ENCODE results near the gene DMD.
A peak's percentile ranks its signal among the peaks of the same experiment; 100 is the strongest.

The DMD gene

DNA sequence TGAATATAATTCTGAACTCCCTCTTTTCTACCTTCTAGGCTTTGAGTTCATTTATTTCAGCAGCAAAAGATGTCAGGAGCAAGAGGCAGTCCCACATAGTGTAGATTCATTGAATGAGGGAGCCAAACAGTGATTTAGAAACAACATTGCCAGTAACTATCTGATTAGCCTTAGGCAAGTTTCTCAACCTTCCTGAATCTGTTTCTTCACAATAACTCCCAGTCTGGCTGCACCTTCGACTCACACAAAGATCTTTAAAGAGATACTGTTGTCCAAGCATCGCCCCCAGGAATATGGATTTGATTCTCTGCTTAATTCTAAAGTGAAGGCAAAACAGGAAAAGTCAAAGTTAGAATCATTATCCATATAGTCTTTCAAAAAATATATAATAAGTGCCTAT, 1026.2 kb downstream of the DMD start:
- DNase-seq = no peak

DNA sequence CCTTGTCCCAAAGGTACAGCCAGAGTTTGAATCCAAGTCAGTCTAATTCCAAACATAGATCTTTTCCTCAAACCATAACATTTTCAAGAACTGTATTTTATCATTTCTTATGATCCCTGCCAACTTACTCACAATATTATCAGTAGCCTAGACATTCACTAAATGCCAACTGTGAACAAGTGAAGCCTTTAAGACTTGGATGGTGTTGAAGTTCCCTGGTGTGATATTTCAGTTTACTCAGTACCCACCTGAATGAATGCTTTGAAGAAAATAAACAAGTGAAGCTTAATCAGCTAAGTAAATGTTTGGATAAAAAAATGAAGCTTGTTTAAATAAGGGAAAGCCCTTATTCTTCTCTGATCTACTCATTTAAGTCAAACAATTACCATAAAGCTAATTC, 1028.3 kb downstream of the DMD start:
- DNase-seq = no peak

DNA sequence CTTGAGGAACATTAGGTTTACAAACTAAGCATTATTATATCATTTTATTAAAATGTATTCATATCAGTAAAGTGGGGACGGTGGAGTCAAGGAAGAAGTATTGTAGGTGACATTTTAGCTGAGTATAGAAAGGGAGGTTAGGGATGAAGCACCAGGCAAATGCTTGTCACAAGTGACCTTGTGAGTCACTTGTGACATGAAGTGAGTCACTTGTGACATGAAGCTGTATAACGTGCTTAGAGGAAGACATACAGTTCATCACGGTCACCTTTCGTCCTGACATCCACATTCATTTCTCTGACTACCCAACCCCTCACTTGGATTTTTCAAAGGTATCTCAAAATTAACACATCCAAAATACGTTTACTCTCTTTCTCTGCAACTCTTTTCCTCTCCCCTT, 1034.8 kb downstream of the DMD start:
- no peak for DNase-seq

DNA sequence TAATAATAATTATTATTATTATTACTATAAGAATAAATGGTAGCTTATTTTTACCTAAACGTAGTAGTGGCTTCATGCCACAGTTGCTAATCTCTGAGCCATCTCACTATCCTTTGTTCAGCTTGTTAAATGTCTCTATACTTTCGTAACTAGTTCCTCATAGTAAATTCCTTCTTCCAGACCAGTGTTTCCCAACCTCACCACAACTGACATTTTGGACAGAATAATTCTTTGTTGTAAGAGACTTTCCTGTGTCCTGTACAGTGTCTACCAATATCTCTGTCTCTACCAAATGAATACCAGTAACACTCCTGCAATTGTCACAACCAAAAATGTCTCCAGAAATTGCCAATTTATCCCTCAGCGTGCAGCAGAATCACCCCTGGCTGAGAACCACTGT, 1040.9 kb downstream of the DMD start:
- no peak for DNase-seq

DNA sequence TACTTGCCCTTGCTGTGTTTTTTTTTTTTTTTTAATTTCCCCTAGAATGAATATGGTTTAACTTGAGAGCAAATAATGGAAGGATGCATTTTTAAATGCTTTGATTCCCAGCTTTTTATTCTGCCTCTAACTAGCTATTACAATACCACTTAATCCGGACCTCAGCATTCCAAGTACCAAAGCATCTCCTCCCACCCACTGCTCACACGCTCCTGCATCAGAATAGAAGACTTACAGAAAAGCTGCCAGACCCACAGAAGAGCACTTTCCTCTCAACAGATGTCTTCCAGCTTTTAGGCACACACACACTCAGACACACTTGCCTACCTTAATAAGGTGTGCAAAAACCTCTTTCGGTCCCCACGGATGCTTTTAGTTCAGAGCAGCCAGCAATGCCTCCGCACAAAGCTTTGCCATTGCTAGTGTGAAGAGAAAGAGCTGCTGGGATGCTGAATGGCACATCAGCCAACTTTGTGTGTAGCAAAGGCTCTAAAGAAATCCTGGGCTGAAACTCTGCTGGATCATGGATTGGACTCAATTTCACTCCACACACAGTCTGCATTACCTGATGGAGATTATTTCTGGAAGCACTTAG, 1056.2 kb downstream of the DMD start:
- no peak for DNase-seq

DNA sequence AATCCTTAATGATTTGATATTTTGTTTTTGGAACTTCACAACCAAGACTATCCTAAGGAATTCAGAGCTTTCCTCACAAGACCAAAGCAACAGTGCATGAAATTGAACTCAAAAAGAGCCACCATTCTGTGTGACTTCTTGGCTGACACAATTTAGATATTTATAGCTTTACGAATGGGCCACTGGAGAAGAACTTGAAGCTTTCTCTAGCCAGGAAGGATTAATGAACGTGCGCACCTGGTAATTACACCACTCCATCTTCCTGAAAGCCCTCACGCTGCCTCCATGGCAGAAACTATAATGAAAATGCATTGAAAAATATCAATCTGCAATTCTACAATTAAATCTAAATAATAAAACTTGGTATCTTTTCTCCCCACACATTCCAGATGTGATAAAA, 1057.8 kb downstream of the DMD start:
- DNase-seq = no peak

DNA sequence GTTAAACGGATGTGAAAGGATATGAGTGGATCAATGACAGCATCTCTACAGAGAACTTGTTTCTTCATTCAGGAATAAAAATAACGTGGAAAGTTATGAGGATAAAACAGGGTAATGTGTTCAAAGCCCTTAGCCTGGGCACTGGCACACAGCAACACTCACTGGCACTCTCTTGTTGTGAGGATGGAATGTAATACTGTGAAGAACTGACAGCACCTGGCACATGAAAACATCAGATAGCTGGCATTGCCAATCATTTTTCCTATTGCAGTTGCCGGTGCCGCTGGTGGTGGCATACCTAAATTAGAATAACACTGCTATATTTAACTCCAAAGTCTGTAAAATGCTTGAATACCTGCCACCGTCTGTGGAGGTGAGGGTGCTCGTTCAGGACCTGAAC, 1061.2 kb downstream of the DMD start:
- no peak for DNase-seq

DNA sequence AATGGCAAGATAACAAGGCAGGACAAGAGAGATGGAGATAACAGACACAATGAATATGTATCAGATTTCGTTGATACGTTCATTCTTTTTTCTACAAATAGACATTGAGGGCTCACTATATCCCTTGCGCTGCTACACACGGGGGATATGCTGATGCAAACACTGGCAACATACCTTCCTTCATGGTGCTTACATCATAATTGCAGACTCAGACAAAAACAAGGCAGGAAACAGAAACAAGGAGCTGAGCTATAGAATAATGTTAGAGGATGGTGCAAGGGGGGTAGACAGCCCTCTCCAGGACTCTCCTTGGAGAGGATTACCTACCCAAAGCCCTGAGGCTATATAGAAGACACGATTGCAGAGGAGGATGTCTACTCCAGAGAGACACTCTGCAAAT, 1069.5 kb downstream of the DMD start:
- no peak for DNase-seq

DNA sequence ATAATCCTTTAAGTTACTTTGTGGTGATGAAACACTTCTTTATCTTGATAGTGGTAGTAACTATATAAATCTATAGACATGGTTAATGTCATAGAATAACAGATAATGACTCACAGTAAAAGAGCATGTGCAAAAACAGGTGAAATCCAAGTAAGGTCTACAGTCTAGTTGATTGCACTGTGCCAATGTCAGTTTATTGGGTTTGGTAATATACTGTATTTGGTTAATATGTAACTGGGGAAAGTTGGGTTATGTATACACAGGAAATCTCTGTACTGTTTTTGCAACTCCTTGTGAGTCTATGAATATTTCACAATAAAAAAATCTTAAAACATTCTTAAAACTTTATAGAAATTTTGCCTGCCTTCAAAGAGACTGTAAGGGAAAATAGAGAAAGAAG, 1071.9 kb downstream of the DMD start:
- DNase-seq = no peak

DNA sequence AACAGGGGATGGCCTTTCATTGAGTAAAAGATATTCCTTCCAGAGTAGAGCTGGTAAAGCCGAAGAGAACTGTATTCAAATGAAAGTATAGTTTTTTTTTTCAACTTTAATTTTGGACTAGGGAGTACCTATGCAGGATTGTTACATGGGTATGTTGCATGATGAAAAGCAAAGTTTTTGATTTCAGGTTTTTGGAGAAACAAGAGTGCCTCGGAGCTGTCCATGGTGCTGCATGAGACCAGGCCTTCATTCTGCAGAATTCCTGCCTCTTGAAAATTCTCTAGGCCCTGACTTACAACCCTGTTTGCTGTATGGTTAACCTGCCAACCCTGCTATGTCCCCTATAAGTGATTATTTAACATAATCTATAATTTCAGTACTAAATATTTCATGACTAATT, 1073.8 kb downstream of the DMD start:
- peak; percentile 17 for DNase-seq

DNA sequence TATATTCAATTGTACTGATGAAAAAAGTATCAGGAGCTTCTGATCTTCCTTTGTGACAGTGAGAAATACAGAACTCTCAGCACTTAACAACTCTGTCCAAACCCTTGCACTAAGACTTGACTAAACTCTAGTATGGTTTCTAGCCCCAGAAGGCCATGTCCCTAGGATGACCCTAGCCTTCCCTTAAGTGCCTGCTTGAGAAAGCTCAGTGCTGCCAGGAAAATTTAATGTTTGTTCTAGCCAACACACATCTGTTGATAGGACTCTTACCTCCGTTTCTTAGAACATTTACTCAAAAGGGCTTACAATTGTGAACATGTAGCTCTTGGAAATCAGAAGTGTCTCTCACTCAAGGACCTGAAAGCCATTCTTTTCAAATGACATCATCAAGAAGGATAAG, 1084.4 kb downstream of the DMD start:
- no peak for DNase-seq

DNA sequence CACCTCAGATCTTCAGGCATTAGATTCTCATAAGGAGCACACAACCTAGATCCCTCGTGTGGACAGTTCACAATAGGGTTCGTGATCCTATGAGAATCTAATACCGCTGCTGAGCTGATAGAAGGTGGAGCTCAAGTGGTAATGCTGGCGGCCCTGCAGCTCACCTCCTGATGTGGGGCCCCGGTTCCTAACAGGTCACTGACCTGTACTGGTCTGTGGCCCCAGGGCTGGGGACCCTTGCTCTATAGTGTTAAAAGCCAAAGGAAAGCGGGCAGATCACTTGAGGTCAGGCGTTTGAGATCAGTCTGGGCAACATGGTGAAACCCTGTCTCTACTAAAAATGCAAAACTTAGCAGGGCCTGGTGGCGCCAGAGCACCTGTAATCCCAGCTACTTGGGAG, 1092.5 kb downstream of the DMD start:
- no peak for DNase-seq

DNA sequence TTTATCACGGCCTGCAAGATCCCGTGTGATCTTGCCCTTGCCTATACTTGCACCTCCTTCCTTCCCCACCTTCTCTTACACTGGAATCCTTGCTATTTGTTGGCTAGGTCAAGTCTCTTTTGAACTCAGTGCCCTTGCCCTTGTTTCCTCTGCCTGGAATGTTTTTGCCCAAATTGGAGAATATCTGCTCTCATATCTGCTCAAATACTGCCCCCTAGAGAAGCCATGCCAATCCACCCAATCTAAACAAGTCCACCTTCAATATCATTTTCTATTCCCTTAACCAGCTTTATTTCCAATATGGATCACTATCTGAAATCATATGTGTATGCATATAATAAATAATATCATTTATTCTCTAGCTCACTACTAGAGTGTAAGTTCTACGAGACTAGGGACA, 1095.3 kb downstream of the DMD start:
- DNase-seq = no peak

DNA sequence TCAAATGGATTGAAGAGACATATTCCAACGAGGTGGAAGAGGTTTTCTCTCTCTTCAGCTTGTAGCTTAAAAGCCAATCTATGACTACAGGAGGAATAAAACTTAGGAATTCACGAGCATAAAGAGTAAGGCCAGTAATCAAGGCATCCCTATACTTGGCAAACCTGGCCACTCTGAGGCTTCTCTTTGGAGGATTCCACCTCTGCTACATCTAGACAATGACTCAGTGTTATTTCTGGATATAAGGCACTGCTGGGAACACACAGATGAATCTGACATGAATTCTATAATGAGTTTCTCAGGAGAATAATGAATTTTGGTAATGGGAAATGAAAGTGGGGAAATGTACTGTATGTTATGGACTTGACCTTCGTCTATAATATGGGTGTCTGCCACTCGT, 1123.7 kb downstream of the DMD start:
- DNase-seq = no peak

DNA sequence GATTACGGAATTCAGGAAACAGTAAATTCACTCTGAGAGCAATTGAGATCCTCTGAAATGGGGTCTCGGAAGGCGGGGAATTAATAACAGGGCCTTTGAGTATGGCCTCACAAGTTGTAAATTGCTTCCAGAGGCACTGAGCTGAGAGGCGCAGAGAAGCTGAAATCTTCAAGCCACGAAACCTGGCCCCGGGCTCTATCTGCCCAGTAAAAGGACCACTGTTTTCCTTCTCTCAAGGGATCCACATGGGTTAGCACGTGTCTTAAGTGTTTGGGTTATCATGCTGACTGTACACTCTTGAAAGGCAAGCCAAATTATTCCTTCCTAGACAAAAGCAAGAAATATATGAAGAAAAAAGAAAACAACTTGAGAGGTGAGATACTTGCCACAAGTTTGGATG, 1126.6 kb downstream of the DMD start:
- no peak for DNase-seq

DNA sequence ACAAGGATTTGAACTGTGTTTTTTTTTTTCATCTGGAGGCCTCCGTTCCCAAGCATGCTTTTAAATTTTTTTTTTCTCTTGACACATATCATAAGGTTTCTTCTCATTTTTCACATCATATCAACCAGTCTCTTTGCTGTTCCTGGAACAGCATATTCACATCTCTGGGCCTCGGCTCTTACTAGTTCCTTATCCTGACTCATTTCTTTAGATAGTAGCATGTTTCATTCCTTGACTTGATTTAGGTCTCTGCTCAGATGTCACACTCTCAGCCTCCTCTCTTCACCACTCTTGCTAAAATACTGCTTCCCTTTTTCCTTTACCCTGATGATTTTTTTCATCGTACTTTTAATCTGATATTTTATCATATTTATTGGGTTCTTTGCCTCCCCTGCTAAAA, 1163.1 kb downstream of the DMD start:
- no peak for DNase-seq

DNA sequence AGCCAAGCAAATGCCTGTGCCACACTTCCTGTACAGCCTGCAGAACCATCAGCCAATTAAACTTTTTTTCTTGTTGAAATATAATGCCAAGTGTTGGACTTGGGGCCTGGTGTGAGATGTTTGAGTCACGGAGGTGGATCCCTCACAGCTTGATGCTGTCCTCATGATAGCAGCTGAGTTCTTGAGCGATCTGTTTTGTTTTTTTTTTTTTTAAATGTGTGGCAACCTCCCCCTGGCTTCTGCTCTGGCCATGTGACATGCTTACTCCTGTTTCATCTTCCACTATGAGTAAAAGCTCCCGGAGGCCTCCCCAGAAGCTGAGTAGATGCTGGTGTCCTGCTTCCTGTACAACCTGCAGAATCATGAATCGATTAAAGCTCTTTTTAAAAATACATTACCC, 1166.2 kb downstream of the DMD start:
- no peak for DNase-seq

DNA sequence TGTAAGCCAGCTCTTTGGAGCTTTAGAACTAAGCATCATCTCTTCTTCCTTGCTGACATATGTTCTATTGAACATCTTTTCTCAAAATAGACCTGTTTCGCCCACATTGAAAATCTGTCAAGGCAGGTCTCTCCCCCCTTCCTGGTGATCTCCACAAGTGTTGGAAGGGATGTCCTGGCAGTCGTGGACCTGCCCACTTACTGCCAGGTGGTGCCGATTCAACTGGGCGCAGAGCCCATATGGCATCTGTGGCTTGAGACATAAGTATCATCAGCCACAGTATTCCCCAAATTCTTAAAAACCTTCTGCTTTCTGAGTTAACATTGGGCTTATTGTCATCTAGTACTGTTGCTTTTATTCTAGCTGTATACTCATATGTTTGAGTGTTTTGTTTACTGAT, 1170.2 kb downstream of the DMD start:
- DNase-seq = no peak

DNA sequence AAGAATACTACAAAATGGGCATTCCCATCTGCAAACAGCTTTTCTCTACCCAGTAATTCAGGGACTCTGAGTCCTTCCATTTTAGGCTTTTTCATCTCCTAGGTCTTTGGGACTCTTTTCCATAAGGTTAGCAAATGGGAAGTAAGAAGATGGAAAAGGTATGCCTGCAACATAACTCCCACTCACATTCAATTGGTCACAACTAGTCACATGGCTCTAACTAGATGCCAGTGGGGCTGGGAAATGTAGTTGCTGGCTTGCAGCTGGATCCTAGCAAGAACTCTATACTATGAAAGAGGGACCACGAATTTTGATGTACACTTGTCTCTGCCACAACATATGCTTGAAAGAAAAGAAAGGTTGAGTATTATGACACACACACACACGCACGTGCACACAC, 1184.6 kb downstream of the DMD start:
- DNase-seq = no peak

DNA sequence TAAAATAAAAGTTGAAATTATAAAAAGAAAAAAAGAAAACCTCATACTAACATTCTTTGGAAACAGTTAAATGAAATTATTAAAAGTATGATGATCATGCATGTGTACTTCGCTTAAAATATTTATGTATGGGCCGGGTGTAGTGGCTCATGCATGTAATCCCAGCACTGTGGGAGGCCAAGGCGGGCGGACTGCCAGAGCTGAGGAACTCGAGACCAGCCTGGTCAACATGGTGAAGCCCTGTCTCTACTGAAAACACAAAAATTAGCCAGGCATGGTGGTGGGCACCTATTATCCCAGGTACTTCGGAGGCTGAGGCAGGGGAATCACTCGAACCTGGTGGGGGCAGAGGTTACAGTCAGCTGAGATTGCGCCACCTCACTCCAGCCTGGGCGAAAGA, 1187.3 kb downstream of the DMD start:
- no peak for DNase-seq

DNA sequence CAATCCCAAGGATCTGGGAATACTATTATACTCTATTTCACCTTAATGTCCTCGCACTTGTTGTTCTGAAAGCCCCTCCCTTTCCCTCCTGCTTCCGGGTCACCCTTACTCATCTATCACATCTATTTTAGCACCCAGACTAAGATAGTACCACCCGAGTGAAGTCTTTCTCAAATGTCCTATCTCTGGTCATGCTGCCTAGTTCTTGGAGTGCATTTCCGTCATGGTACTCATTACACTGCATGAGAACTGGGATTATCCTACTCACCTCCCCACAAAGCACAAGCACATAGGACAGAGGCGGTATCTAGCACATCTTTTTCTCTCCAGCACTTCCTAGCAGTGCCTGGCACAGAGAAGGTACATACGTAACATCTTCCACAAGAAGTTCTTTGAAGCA, 1195.2 kb downstream of the DMD start:
- DNase-seq = no peak

DNA sequence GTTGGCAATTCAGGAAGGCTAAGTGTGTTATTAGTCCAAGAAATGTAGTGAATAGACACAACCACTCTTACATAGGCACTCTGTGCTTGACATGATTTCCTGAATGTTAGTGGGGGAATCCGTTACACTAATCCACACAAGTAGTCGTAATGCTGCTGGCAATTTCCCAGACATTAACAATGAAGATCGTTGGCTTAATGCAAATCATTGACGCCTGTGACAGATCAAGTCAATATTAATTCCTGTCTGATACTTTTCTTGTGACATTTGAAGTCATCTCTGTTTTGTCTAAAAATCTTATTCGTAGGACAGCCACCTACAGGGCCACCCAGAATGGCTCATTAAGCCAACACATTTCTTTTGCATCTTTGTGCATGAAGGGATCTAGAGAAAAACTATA, 1200.4 kb downstream of the DMD start:
- no peak for DNase-seq

DNA sequence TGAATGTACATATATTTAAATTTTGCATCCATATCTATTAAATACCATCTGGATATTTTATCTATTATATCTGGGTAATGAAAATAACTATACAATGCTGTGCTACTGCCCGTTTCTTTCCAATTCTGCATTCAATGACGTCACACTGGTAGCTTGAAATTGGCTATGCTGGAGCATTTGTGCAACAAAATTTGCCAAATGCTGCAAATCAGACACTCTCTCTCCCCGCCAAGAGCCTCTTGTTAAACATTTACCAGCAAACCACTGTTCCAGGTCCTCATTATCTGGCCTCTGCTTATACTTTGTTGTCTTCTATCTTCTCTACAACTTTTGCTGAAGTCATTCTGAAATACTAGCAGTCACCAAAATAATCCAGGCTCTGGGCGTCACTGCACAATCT, 1201.1 kb downstream of the DMD start:
- no peak for DNase-seq

DNA sequence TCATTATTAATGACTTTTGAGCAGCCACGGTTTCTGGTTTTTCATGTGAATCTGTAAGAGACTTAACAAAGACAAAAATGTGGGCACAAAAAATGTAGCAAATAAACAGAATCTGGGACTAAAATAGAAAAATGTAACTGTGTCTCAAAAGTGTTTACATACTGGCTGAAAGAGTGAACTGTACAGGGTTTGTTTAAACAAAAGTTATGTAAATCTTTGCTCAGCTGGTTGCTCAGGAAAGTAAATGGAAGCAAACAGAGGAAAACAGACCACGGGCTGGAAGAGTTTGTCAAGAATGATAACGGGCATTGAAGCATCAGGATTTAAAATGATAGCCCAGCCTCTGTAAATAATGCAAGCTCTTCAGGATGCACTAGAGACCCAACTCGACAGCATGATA, 1217.7 kb downstream of the DMD start:
- no peak for DNase-seq

DNA sequence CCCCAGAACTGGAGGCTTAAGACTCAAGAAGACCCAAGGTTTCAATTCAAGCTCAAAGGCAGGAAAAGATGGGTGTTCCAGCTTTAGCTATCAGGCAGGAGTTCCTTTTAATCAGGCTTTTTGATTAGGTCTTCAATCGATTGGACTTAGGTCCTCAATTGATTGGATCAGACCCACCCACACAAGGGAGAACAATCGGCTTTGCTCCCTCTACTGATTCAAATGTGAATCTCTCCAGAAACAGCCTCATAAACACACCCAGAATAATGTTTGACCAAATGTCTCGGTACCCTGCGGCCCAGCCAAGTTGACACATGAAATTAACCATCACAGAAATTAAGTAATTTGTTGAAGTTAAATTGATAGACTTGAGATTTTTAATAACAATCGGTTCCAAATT, 1222.4 kb downstream of the DMD start:
- no peak for DNase-seq

DNA sequence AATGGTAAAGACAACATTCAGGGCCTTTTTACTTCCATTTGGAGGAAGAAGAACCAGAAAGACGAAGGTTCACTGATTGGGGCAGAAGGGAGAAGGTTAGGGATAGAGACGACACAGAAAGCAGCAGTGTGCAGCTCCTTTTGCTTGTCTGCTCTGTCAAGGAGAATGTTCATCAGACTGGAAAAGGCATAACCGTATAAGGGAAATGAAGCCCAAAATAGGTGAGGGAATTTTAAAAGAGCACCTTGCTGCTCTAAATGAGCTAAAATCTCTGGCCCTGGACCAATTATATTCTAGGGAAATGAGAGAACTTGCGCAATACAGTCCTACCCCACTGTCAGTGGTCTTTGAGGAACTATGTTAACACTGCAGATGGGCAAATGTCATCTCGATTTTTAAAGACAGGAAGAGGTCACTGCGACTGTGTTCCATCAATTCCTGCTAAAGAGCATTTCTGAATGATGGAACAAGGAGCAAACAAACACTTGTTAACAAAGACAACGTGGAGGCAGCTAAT, 1229.7 kb downstream of the DMD start:
- no peak for DNase-seq
